Aorta (tissue), 5 donors: Measurements from ENCODE around the gene GBX1. TPM values are rescaled to one million over a fixed set of nuclear protein-coding genes. Genes with fewer than 3 reads are reported as not detected.

Experiments used
- ATAC-seq: fragments of 200-7000 bp; cut with Tn5 transposase; one replicate; pipeline ENCODE4 v1.9.1; 2022; ENCODE audit warnings: moderate library complexity; ENCODE audit not compliant: low FRiP score
- DNase-seq, 2 donors: peaks; one replicate each; pipeline ENCODE4 v3.0.0-alpha.2; 2020
- H3K27ac ChIP-seq, 2 donors: one replicate each; pipeline ENCODE4 v1.5.1; 2013; ENCODE audit warnings: low read length in 2 of 2, mild to moderate bottlenecking in 2 of 2, moderate library complexity in 2 of 2, control low read depth in 1 of 2, inconsistent platforms in 1 of 2, low read depth in 1 of 2
- H3K27me3 ChIP-seq, 2 donors: one replicate each; pipeline ENCODE4 v1.6.1; 2013; ENCODE audit warnings: control low read depth in 1 of 2, low read length in 1 of 2, mild to moderate bottlenecking in 1 of 2, moderate library complexity in 1 of 2; ENCODE audit not compliant: insufficient read depth in 2 of 2, control insufficient read depth in 1 of 2
- H3K36me3 ChIP-seq, 2 donors: one replicate each; pipeline ENCODE4 v1.6.1; 2013; ENCODE audit warnings: control low read depth in 1 of 2, low read length in 1 of 2, mild to moderate bottlenecking in 1 of 2; ENCODE audit not compliant: insufficient read depth in 2 of 2, control insufficient read depth in 1 of 2
- H3K4me1 ChIP-seq, 2 donors: one replicate each; pipeline ENCODE4 v1.6.1; 2013; ENCODE audit warnings: low read length in 2 of 2, control low read depth in 1 of 2, mild to moderate bottlenecking in 1 of 2, moderate library complexity in 1 of 2; ENCODE audit not compliant: insufficient read depth in 2 of 2, control insufficient read depth in 1 of 2
- H3K4me3 ChIP-seq, 2 donors: one replicate each; pipeline ENCODE4 v1.5.1; 2013; ENCODE audit warnings: low read length in 2 of 2, control low read depth in 1 of 2, mild to moderate bottlenecking in 1 of 2
- H3K9me3 ChIP-seq: one replicate; pipeline ENCODE4 v1.6.1; 2013; ENCODE audit warnings: mild to moderate bottlenecking, low read length; ENCODE audit not compliant: control insufficient read depth
- WGBS, 2 donors: extraction: QIAGEN DNeasy Blood & Tissue Kit; methylation state at CpG; one replicate each; pipeline ENCODE4 v1.1.7; 2013; 5-methylcytosine and 5-hydroxymethylcytosine counted together
- intact Hi-C, 2 donors: fragments of 100-400 bp; cut with DNase I; formaldehyde crosslinking; loops; one replicate each; pipeline versions ENCODE4 v1.14.2 to v1.15.0; 2022
- polyA plus RNA-seq, 2 donors: library from polyadenylated mRNA; stranded (reverse); fragments of 200-250 nt; gene quantifications; one replicate each; pipeline ENCODE4 v1.2.3, GENCODE V29; 2013
- total RNA-seq, 2 donors: library from RNA; stranded (reverse); fragmentation: NEBNext Ultra II Directional; extraction: Animal tissue kit (Norgen Biotek cat#: 25700); gene quantifications; one replicate each; pipeline ENCODE4 v1.2.1, GENCODE V29; 2021
- donor health status: healthy with polysubstance abuse.
- donor health status: Bipolar disorder and iron deficiency.
- donor health status: DM: no; HTN: no; CAD: no.
- donor health status: DM: no; HTN: no; CAD: no.
- donor health status: DM: yes; HTN: yes; CAD: no.

Gene GBX1
- total and polyA plus RNA-seq, 4 donors: not detected

GRCh38 chr7:151139791-151140190 is 27.7 kb downstream of the GBX1 start:
- intact Hi-C loops: no loop called here
- 89 to 91% methylated on average over 9 of the region's 9 CpGs for WGBS, 2 donors
- no peak for ATAC-seq
- Histone ChIP-seq H3K27me3 (no peaks in the 10 kb centered on the region), H3K27ac (no peak overlapping the region), H3K4me3 (no peak overlapping the region), H3K9me3 (no peaks in the 10 kb centered on the region), H3K36me3 (peaks cover 0 to 5% of the 10 kb centered on the region in 2 donors), H3K4me1 (no peaks in the 10 kb centered on the region)
- peak in 1 of 2 donors; percentile 60 for DNase-seq

- intact Hi-C loops: no loop called here
- H3K4me1 ChIP-seq: no peaks in the 10 kb centered on the region
- peak in 1 of 2 donors; percentile 67 for DNase-seq
- WGBS, 2 donors: 84 to 87% methylated on average over 18 of the region's 18 CpGs
- no peak for ATAC-seq
- no peak overlapping the region for H3K27ac ChIP-seq
- H3K9me3 ChIP-seq: no peaks in the 10 kb centered on the region
- H3K27me3 ChIP-seq: no peaks in the 10 kb centered on the region
- H3K36me3 ChIP-seq: peaks cover 0 to 9% of the 10 kb centered on the region in 2 donors
- H3K4me3 ChIP-seq: no peak overlapping the region
Measured at GRCh38 chr7:151139071-151139790, 28.3 kb downstream of the GBX1 start.

GRCh38 chr7:151138153-151138851 is 29.2 kb downstream of the GBX1 start:
- intact Hi-C loops: no loop called here
- WGBS, 2 donors: 83 to 85% methylated on average over 30 of the region's 30 CpGs
- H3K4me1 ChIP-seq: no peaks in the 10 kb centered on the region
- no peak overlapping the region for H3K27ac ChIP-seq
- H3K4me3 ChIP-seq: no peak overlapping the region
- H3K27me3 ChIP-seq: no peaks in the 10 kb centered on the region
- DNase-seq (peak in 1 of 2 donors; percentile 72), ATAC-seq (no peak)
- H3K36me3 ChIP-seq: peaks cover 0 to 6% of the 10 kb centered on the region in 2 donors
- H3K9me3 ChIP-seq: no peaks in the 10 kb centered on the region

GRCh38 chr7:151137791-151138152 is 29.7 kb downstream of the GBX1 start:
- intact Hi-C loops: no loop called here
- 91% methylated on average over 11 of the region's 11 CpGs for WGBS, 2 donors
- H3K27me3 ChIP-seq: no peaks in the 10 kb centered on the region
- no peaks in the 10 kb centered on the region for H3K9me3 ChIP-seq
- H3K4me3 ChIP-seq: no peak overlapping the region
- no peak for ATAC-seq
- DNase-seq: peak in 1 of 2 donors; percentile 41
- no peaks in the 10 kb centered on the region for H3K4me1 ChIP-seq
- peaks cover 0 to 6% of the 10 kb centered on the region in 2 donors for H3K36me3 ChIP-seq
- H3K27ac ChIP-seq: no peak overlapping the region

GRCh38 chr7:151137076-151137675 is 30.3 kb downstream of the GBX1 start:
- Histone ChIP-seq H3K27ac (no peak overlapping the region), H3K4me1 (no peaks in the 10 kb centered on the region), H3K27me3 (no peaks in the 10 kb centered on the region), H3K9me3 (no peaks in the 10 kb centered on the region), H3K4me3 (no peak overlapping the region), H3K36me3 (peaks cover 0 to 6% of the 10 kb centered on the region in 2 donors)
- no peak for ATAC-seq
- 85 to 87% methylated on average over 22 of the region's 22 CpGs for WGBS, 2 donors
- peak in 1 of 2 donors; percentile 59 for DNase-seq
- intact Hi-C loops: no loop called here

GRCh38 chr7:151135866-151136843 is 31.3 kb downstream of the GBX1 start:
- Histone ChIP-seq H3K36me3 (peaks cover 0 to 7% of the 10 kb centered on the region in 2 donors), H3K4me3 (no peak overlapping the region), H3K9me3 (no peaks in the 10 kb centered on the region), H3K27me3 (no peaks in the 10 kb centered on the region), H3K4me1 (no peaks in the 10 kb centered on the region), H3K27ac (no peak overlapping the region)
- 93 to 94% methylated on average over 33 of the region's 33 CpGs for WGBS, 2 donors
- intact Hi-C loops: no loop called here
- ATAC-seq: no peak
- DNase-seq: peak in 1 of 2 donors; percentile 47

- H3K4me1 ChIP-seq: no peaks in the 10 kb centered on the region
- no peaks in the 10 kb centered on the region for H3K9me3 ChIP-seq
- peaks cover 0 to 7% of the 10 kb centered on the region in 2 donors for H3K36me3 ChIP-seq
- no peak overlapping the region for H3K27ac ChIP-seq
- WGBS, 2 donors: 94 to 98% methylated on average over 5 of the region's 5 CpGs
- H3K27me3 ChIP-seq: no peaks in the 10 kb centered on the region
- intact Hi-C loops: no loop called here
- no peak overlapping the region for H3K4me3 ChIP-seq
- ATAC-seq: no peak
- peak in 1 of 2 donors; percentile 48 for DNase-seq
Measured at GRCh38 chr7:151135525-151135845, 32.0 kb downstream of the GBX1 start.

- ATAC-seq: no peak
- Histone ChIP-seq H3K4me1 (no peaks in the 10 kb centered on the region), H3K36me3 (peaks cover 0 to 7% of the 10 kb centered on the region in 2 donors), H3K27ac (no peak overlapping the region), H3K9me3 (no peaks in the 10 kb centered on the region), H3K27me3 (no peaks in the 10 kb centered on the region), H3K4me3 (no peak overlapping the region)
- 93 to 94% methylated on average over 14 of the region's 14 CpGs for WGBS, 2 donors
- intact Hi-C loops: no loop called here
- peak; percentile 33 to 49 for DNase-seq
Measured at GRCh38 chr7:151134743-151135524, 32.6 kb downstream of the GBX1 start.
